ENCODE measurements around the gene RNF208.
A peak's percentile ranks its signal among the peaks of the same experiment; 100 is the strongest.

RNF208 gene

GRCh38 chr9:137229903-137230704 lies 8.1 kb upstream of the RNF208 start:
- ChIA-PET POLR2A (interaction anchor here (0.9 to 1.5 kb wide), 2 partner anchors 10 to 11 kb away, joined by 4 to 8 read pairs; partner anchors contain the start of gene TUBB4B), CTCF (interaction anchor here (0.8 to 4.4 kb wide), 7 partner anchors 7 to 183 kb away, joined by 3 to 28 read pairs (median 3); no protein-coding TSS in a partner anchor)
- H3K4me3 ChIP-seq (ENCODE audit: low read depth, low read length), result no peak overlapping the region
- TF ChIP-seq, protein P1, sequence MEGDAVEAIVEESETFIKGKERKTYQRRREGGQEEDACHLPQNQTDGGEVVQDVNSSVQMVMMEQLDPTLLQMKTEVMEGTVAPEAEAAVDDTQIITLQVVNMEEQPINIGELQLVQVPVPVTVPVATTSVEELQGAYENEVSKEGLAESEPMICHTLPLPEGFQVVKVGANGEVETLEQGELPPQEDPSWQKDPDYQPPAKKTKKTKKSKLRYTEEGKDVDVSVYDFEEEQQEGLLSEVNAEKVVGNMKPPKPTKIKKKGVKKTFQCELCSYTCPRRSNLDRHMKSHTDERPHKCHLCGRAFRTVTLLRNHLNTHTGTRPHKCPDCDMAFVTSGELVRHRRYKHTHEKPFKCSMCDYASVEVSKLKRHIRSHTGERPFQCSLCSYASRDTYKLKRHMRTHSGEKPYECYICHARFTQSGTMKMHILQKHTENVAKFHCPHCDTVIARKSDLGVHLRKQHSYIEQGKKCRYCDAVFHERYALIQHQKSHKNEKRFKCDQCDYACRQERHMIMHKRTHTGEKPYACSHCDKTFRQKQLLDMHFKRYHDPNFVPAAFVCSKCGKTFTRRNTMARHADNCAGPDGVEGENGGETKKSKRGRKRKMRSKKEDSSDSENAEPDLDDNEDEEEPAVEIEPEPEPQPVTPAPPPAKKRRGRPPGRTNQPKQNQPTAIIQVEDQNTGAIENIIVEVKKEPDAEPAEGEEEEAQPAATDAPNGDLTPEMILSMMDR (IDR thresholded peaks at IDR 0.05; ENCODE audit: insufficient read depth, low read length, missing control alignments), result no peak
- no peak for DNase-seq (ENCODE audit: low read depth, low spot score)

DNA sequence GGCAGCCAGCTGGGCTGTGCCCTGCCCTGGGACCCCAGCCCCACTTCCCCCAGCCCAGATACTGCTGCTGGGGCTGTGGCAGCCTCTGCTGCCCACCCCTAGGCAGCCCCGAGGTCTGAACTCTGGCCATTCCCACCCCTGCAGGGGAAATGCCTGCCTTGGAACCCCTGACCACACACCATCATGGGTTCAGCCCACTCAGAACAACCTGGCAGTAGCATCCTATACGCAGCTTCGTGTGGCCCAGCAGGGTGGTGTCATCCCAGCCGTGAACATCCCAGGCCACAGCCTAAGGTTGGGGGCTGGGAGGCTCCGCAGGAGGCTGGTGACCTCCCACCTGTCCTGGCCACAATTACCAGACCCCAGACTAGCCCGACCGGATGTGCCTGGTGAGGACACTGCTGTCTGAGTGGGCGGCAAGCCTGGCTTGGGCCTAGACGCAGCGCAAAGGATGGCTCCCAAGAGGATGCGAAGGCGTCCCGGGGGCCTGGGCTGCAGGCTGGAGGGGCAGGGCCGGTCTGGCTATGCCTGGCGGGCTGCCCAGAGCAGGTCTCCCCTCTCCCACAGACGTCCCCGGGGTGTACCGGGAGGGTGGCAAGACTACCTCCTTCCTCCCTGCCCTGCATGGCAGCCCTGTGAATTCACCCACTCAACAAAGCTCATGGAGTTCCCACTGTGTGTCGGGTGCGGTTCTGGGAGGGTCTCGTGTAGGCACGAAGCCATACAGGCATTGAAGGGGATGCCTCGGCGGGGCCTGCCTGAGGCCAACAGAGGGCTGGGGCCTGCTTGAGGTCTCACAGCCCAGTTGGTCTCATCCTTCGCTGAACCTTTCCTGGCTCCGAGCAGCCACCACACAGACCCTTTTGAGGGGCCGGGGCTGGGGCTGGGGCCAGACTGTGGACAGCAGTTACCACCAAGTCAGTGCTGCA lies 7.2 kb upstream of the RNF208 start:
- ChIA-PET POLR2A (interaction anchor here (0.9 kb wide), 1 partner anchor 12 kb away, joined by 4 read pairs; the partner anchor contains the start of gene TUBB4B), CTCF (interaction anchor here (0.8 to 4.4 kb wide), 7 partner anchors 8 to 184 kb away, joined by 3 to 28 read pairs (median 3); no protein-coding TSS in a partner anchor)
- TF ChIP-seq, protein P1 (IDR thresholded peaks at IDR 0.05; ENCODE audit: insufficient read depth, low read length, missing control alignments), result no peak
- DNase-seq (ENCODE audit: low read depth, low spot score), result no peak
- H3K4me3 ChIP-seq (ENCODE audit: low read depth, low read length), result no peak overlapping the region

GRCh38 chr9:137228506-137228967 lies 6.5 kb upstream of the RNF208 start:
- ChIA-PET POLR2A (no interaction called here), CTCF (interaction anchor here (0.8 to 6.6 kb wide), 14 partner anchors 9 to 184 kb away, joined by 3 to 139 read pairs (median 8); partner anchors contain the start of genes ANAPC2, DPP7, NELFB and NPDC1)
- TF ChIP-seq, protein P1 (IDR thresholded peaks at IDR 0.05; ENCODE audit: insufficient read depth, low read length, missing control alignments), result no peak
- no peak overlapping the region for H3K4me3 ChIP-seq (ENCODE audit: low read depth, low read length)
- no peak for DNase-seq (ENCODE audit: low read depth, low spot score)

- ChIA-PET POLR2A (interaction anchor here (1.0 to 2.5 kb wide), 5 partner anchors 13 to 181 kb away, joined by 3 to 14 read pairs (median 4); partner anchors contain the start of genes ANAPC2, SSNA1 and TUBB4B), CTCF (interaction anchor here (0.8 to 6.6 kb wide), 26 partner anchors 9 to 193 kb away, joined by 3 to 139 read pairs (median 5); partner anchors contain the start of genes ANAPC2, DPP7, NELFB and NPDC1)
- TF ChIP-seq, protein P1 (IDR thresholded peaks at IDR 0.05; ENCODE audit: insufficient read depth, low read length, missing control alignments), result no peak
- no peak overlapping the region for H3K4me3 ChIP-seq (ENCODE audit: low read depth, low read length)
- DNase-seq (ENCODE audit: low read depth, low spot score), result no peak
These were observed 5.9 kb upstream of the RNF208 start for GRCh38 chr9:137227853-137228505.

DNA sequence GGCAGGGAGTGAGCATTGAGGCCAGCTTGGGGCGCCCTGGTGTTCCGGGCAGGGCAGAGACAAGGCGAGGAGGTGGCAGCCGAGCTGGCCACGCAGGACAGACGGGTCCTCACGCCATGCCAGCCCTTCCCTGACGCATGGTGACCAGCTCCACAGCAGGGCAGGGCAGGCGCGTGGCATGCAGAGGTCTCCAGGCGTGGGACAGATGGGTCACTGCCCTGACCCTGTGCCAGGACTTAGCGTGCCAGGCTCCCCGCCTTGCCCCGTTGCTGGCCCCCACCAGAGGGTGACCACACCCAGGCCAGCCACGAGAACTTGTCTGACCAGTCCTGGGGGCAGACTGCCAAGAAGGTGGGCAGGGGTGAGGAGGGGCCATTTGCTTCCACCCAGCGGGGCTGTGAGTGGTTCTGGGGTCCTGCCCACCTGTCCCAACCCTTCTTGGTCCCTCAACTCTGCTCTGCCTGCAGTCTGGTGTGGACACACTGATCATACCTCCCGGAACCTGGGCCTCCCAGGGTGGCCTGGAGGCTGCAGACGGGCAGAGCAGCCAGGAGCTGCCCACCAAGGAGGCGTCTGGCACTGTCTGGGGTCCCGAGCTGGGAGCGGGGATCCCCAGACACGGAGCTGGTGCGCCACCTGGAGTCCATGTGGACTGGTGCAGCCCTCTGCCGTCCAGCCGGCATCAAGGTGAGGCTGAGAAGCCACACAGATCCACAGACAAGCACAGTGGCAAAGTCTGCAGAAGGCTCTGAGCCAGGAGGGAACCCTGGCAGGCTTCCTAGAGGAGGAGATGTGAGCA lies 5.2 kb upstream of the RNF208 start, which contains the start of gene RNF224:
TSS of gene RNF224 (plus strand) at position 449 of the 799 bp plus-strand sequence. CDS start 834 bp downstream, outside the sequence.
- ChIA-PET POLR2A (interaction anchor here (1.0 to 2.5 kb wide), 5 partner anchors 13 to 181 kb away, joined by 3 to 14 read pairs (median 4); partner anchors contain the start of genes ANAPC2, SSNA1 and TUBB4B), CTCF (interaction anchor here (0.9 to 6.6 kb wide), 27 partner anchors 8 to 192 kb away, joined by 3 to 139 read pairs (median 5); partner anchors contain the start of genes ANAPC2, DPP7, NPDC1 and SAPCD2)
- TF ChIP-seq, protein P1 (IDR thresholded peaks at IDR 0.05; ENCODE audit: insufficient read depth, low read length, missing control alignments), result peak; percentile 93
- DNase-seq (ENCODE audit: low read depth, low spot score), result no peak
- H3K4me3 ChIP-seq (ENCODE audit: low read depth, low read length), result no peak within 1 kb of the TSS
